HG02571 (cell line): ENCODE measurements around the gene DPPA5.
"Not testable (repeated sequence)": the region's sequence is repeated elsewhere in the genome, so short reads cannot be mapped to it uniquely, and the experiment has no call there.

Source experiments
- ATAC-seq: cut with Tn5 transposase; IDR thresholded peaks from one replicate; pipeline ENCODE4 v1.9.1; 2021; ENCODE audit warnings: mild to moderate bottlenecking, moderate library complexity; ENCODE audit not compliant: unreplicated experiment

The DPPA5 gene

GRCh38 chr6:73364549-73364948 lies 10.5 kb upstream of the DPPA5 start:
- ATAC-seq, result no peak

- ATAC-seq, result no peak
Measured at GRCh38 chr6:73364121-73364520, 10.0 kb upstream of the DPPA5 start.

- no peak for ATAC-seq
Measured at GRCh38 chr6:73363537-73363875, 9.4 kb upstream of the DPPA5 start.

DNA sequence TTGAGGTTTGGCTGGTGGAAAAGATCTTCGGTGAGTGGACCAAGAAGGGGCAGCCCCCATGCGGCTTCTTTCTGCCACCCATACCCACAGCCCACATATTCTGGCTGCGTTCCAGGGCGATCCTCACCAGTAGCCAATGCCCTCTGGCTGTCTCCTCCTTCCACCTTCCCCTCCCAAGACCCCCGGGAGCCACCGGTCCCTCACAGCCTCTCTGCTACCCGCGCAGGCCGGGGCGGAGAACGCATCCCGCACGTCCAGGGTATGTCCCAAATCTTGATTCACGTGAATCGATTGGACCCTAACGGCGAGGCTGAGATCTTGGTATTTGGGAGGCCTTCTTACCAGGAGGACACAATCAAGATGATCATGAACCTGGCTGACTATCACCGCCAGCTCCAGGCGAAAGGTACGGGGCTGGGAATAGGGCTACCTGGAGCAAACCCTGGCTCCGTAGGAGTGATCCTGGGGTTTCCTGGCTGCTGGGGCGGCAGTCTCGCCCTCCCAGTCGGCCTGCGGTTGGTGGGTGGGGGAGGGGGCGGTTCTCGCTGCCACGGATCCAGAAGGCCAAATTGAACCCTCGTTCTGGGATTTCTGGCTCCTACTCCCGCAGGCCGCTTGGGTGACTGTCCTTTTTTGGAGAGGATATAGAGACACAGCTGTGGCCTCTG lies 8.9 kb upstream of the DPPA5 start:
- no peak for ATAC-seq

GRCh38 chr6:73362358-73362757 lies 8.3 kb upstream of the DPPA5 start, which contains the start of gene KHDC3L:
TSS of gene KHDC3L (plus strand) at chr6:73362658. CDS start at chr6:73362730, 72 bp downstream.
- no peak for ATAC-seq

DNA sequence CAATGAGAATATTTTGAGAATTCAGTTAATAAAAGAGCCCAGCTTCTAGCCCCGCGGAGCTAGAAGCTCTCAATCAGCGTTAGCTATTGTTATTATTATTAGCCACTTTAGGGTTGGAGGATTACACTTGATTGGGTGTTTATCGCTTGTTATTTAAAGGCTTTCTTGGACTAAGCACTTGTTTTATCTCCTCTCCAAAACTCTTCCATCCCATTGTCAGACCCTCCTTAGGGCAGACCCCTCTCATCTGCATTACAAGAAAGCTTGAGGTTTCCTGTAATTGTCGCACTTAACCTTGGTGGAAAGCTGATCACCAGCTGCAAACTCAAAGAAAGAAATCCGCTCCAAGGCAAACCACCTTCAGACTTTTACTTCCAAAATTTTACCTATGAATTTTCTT lies 4.8 kb downstream of the DPPA5 start:
- ATAC-seq, result no peak

DNA sequence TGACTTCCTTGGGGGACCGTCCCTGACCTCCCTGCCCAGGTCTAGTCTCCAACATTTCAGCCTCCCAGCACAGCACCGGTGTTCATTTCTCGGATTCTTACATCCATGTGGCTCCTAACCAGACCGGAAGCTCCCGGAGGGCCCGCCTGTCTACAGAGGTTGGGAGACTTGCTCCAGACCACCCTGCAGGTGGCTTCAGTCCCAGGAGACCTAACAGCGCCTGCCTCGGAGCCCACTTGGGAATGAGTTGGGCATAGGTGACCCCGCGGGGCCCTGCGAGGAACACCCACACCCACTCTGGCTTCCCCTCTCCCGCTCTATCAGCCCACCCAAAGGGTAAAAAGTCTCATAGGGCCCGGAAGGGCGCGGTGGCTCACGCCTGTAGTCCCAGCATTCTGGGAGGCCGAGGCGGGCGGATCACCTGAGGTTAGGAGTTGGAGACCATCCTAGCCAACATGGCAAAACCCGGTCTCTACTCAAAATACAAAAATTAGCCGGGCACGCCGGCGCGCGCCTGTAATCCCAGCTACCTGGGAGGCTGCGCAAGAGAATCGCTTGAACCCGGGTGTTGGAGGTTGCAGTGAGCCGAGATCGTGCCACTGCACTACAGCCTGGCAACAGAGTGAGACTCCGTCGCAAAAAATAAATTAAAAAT lies 5.4 kb downstream of the DPPA5 start:
- ATAC-seq, result no peak

DNA sequence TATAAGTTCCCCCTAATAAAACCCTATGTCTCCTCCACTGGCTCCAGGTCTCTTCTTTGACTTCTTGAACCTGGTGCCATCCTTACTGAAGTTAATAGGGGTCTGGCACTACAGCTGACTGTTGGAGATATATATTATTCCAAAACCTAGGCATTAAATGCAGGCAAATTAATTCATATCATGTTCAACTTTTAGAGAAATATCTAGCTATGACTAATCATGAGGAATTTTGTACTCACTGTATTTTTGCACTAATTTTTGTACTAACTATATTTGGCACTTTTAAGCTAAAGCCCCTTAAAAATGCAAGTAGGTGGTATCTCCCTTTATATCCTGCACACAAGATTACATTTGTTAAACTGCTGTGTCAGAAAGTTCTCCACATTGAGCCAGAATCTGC lies 10.9 kb downstream of the DPPA5 start:
- no peak for ATAC-seq

- ATAC-seq, result no peak
Measured at GRCh38 chr6:73342174-73342573, 11.9 kb downstream of the DPPA5 start.

DNA sequence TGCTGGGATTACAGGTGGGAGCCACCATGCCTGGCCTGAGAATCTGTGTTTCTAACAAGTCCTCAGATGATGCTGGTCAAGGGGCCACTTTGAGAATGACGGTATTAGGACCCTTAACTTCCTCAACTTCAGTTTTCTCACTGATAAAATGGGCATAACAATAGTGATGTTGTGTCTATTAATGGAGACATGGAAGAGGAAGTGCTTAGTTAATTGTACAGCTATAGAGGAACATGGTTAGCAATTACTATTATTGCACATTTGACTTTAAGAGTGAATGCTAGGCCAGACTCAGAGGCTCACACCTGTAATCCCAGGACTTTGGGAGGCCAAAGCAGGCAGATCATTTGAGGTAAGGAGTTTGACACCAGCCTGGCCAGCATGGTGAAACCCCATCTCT lies 12.7 kb downstream of the DPPA5 start:
- no peak for ATAC-seq

- ATAC-seq, result no peak
Measured at GRCh38 chr6:73340048-73340447, 14.0 kb downstream of the DPPA5 start.

DNA sequence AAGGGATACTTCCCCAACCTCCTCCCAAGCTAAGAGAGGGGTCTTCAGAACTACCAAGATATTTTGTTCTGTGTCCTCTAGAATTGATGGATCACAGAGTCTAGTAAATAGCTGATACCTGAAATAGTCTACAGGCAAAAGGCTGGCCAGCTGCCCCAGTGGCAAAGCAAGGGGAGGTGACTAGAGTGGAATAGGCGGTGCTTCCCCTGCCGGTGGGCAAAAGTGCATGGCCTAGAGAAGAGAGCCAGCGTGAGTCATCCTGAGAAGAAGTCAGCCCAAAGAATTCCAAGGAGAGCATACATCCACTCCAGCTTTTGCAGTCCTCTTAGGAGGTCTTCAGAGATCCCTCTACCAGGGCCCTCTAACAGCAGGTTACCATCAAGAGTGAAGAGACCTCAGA lies 14.7 kb downstream of the DPPA5 start:
- no peak for ATAC-seq

- no peak for ATAC-seq
Measured at GRCh38 chr6:73329201-73329600, 24.9 kb downstream of the DPPA5 start.

DNA sequence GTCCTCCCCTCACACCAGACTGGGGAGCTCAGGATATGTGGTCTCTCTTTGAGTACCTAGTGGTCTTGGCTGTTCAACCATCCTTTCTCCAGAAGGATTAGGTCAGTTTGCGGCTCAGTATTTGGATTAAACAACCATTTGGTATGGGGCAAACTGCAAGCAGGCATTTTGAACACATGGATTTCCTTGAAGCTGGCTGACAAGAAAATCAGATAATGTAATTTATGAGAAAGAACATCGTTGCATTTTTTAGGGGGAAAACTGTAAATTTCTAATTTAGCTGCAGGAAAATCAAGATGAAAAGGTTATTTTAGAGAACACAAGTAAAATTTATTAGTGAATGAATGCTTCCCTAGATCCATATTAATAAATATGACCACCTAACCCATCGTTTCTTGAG lies 25.3 kb downstream of the DPPA5 start:
- no peak for ATAC-seq

GRCh38 chr6:73325656-73326055 lies 28.4 kb downstream of the DPPA5 start:
- ATAC-seq, result no peak

GRCh38 chr6:73323323-73323722 lies 30.8 kb downstream of the DPPA5 start:
- ATAC-seq, result no peak

GRCh38 chr6:73314577-73315492 lies 39.2 kb downstream of the DPPA5 start:
- ATAC-seq, result no peak

- not testable (repeated sequence) for ATAC-seq
Measured at GRCh38 chr6:73310503-73310845, 43.6 kb downstream of the DPPA5 start.

DNA sequence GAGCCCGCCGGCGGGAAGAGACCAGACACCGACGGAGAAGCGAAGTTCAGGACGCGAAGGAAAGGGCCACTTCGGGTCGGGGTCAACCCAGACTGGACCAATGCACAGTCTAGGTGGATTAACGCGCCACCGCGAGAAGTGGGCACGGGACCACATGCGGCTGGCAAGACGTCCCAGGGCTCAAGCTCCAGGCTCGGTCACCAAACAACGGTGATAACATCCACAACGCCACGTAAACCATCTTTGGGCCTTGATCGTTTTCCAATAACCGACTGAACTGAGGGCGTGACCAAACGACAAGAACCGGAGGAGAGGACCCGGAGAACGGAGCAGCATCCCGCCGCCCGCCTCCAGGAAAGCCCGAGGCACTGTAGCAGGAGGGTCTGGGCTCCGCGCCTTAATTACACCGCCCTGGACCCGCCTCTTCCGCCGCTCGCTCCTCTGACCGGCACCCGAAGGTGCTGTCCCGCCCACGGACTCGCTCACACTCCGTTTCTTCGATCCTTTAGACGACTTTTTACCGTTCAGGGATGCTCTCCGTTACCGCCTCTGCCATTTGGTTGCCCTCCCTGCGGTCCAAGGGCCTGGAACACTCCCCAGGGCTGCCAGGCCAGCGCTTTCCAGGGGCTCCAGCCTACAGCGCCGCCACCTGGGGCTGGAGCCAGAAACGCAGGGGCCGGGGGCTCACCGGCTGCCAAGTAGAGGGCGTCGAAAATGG lies 44.1 kb downstream of the DPPA5 start:
- ATAC-seq, result peak; percentile 99

DNA sequence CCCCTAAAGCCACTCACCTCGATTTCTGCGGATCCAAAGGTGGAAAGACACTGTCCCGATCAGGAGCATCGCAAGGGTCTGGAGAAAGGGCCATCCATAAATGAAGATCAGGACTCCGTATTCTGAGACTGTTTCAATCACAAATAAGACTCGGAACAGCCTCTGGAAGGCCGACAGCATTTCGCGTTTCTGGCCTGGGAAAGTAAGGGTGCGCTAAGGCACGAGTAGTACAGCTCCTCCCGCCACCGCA lies 44.6 kb downstream of the DPPA5 start:
- peak; percentile 39 for ATAC-seq

DNA sequence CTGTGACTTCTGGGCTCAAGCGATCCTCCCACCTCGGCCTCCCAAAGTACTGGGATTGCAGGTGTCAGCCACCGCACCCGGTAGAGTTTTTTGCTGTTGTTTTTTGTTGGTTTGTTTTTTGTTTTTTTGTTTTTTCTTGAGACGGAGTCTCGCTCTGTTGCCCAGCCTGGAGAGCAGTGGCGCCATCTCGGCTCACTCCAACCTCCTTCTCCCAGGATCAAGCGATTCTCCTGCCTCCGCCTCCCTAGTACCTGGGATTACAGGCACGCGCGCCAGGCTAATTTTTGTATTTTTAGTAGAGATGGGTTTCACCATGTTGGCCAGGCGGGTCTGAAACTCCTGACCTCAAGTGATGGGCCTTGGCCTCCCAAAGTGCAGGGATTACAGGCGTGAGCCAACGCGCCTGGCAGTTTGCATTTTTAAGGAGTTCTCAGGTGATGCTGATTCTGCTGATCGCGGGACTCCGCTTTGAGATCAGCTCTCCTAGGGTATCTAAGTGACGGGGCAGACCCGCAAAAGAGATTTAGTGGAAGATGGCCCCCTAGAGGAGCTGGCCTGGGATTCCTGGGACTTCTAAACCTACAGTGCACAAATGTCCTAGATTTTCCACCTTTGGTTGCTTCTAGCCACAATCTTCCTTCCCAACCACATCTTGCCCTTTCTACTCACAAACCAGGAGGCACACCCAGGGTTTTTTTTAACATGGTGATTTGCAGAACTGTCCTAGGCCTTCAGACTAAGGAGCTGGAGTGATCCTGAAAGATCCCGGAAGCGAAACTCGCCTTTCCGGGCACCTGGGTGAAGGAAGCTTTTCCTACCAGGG lies 45.2 kb downstream of the DPPA5 start:
- ATAC-seq, result no peak
